SW480 (cell line): ENCODE results near the gene FBXL2.

Experiments used
- DNase-seq: peaks from one replicate; pipeline ENCODE4 v3.0.0-alpha.2; 2016; ENCODE audit warnings: low spot score

The FBXL2 gene

DNA sequence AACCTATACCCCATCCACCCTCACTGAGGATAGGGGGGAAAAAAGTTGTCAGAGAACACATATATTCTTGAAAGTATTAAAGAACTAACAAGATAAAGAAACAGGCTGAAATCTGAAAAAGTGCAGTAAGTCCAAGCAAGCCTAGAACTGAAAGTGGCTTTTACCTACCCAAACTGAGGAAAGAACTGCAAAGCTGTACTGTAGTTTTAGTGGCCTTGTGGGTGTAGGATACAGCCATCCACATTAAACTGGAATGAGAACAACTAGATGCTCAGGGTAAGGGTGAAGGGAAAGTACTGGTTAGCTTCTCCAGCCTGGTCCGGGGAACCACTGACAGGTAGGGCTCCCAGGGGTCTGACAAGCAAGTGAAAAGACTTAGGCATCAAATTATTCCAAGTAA, 152.8 kb downstream of the FBXL2 start:
- no peak for DNase-seq

GRCh38 chr3:33430571-33430970, 153.3 kb downstream of the FBXL2 start:
- DNase-seq: no peak

DNA sequence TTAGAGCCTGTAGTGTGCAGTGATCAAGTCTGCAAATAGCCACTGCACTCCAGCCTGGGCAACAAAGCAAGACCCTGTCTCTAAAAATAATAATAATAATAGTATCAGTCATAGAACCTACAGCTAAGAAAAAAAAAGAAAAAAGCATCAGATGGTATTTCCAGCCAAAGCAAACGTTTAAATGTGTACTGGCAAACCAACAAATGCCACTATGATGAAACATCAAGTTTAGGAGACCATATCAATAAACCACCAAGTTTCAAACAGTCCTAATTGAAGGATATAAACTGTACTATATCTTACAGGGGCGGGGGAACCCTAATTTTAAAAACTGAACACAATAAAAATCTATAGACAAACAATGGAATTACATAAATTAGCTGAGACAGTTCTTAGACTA, 156.6 kb downstream of the FBXL2 start:
- no peak for DNase-seq
